SK-N-SH (cell line): ENCODE data around the gene KIFAP3. TPM values are rescaled to one million over a fixed set of nuclear protein-coding genes. Genes with fewer than 3 reads are reported as not detected.

Experiments used
- CTCF ChIA-PET: fragments of 300-600, 350-600 bp; formaldehyde crosslinking; extraction: SDS; loops from one replicate; lab custom pipeline; 2021; lab: Yijun Ruan, JAX
- POLR2A ChIA-PET: fragments of 350-600 bp; sonication (Branson Sonifier 250); formaldehyde crosslinking; extraction: SDS; loops from one replicate; lab custom pipeline; 2020; ENCODE audit warnings: antibody characterized with exemption, inconsistent platforms; lab: Yijun Ruan, JAX
- DNase-seq: peaks from one replicate; pipeline ENCODE4 v3.0.0; 2012
- H2AFZ ChIP-seq: fragments of 200-600 bp; sonication (generic); 2 replicates; pipeline ENCODE4 v1.8.1; 2016; ENCODE audit warnings: antibody characterized with exemption, mild to moderate bottlenecking, low read depth
- H3F3A ChIP-seq: fragments of 200-600 bp; sonication (generic); replicated peaks from 2 replicates; pipeline ENCODE3; 2016; ENCODE audit warnings: antibody characterized with exemption, mild to moderate bottlenecking; ENCODE audit not compliant: insufficient read depth
- H3K27ac ChIP-seq, 2 experiments: fragments of 200-500 bp in 1 of 2; fragments of 200-600 bp in 1 of 2; sonication (Bioruptor generic) in 1 of 2; sonication (generic), shearing (Covaris generic) in 1 of 2; 2 replicates each; pipeline versions ENCODE4 v1.5.1 to v1.6.1; 2014 to 2016; ENCODE audit warnings: low read depth in 2 of 2, inconsistent platforms in 1 of 2, low read length in 1 of 2, mild to moderate bottlenecking in 1 of 2, mixed read lengths in 1 of 2
- H3K27me3 ChIP-seq: fragments of 200-600 bp; sonication (generic), shearing (Covaris generic); 2 replicates; pipeline ENCODE4 v1.6.1; 2016; ENCODE audit warnings: mixed run types; ENCODE audit not compliant: insufficient read depth
- H3K36me3 ChIP-seq, 2 experiments: fragments of 200-500 bp in 1 of 2; fragments of 200-600 bp in 1 of 2; sonication (Bioruptor generic) in 1 of 2; sonication (generic) in 1 of 2; replicated peaks in 1 of 2; 2 replicates each; pipeline versions ENCODE3 to v1.5.1; 2014 to 2016; ENCODE audit warnings: low read length in 1 of 2, mild to moderate bottlenecking in 1 of 2; ENCODE audit not compliant: insufficient read depth in 2 of 2, control insufficient read depth in 1 of 2
- H3K4me1 ChIP-seq, 2 experiments: fragments of 200-500 bp in 1 of 2; fragments of 200-600 bp in 1 of 2; sonication (Bioruptor generic) in 1 of 2; sonication (generic), shearing (Covaris generic) in 1 of 2; 2 replicates each; pipeline versions ENCODE4 v1.5.1 to v1.6.1; 2014 to 2016; ENCODE audit warnings: low read depth in 1 of 2, low read length in 1 of 2, mixed run types in 1 of 2; ENCODE audit not compliant: insufficient read depth in 2 of 2, control insufficient read depth in 1 of 2
- H3K4me2 ChIP-seq: fragments of 200-600 bp; sonication (generic), shearing (Covaris generic); 2 replicates; pipeline ENCODE4 v1.6.1; 2017; ENCODE audit warnings: mixed run types
- H3K4me3 ChIP-seq, 2 experiments: fragments of 200-500 bp in 1 of 2; fragments of 200-600 bp in 1 of 2; sonication (Bioruptor generic) in 1 of 2; sonication (generic), shearing (Covaris generic) in 1 of 2; 2 replicates each; pipeline versions ENCODE4 v1.5.1 to v1.8.1; 2014 to 2016; ENCODE audit warnings: low read depth in 2 of 2, inconsistent platforms in 1 of 2, low read length in 1 of 2, mild to moderate bottlenecking in 1 of 2, mixed read lengths in 1 of 2, moderate library complexity in 1 of 2
- H3K79me2 ChIP-seq: fragments of 200-600 bp; sonication (generic); 2 replicates; pipeline ENCODE4 v1.8.1; 2017; ENCODE audit warnings: mild to moderate bottlenecking; ENCODE audit not compliant: insufficient read depth
- H3K9ac ChIP-seq: fragments of 200-600 bp; sonication (generic); 2 replicates; pipeline ENCODE4 v1.6.1; 2017; ENCODE audit warnings: mixed run types
- H3K9me2 ChIP-seq: fragments of 200-600 bp; sonication (generic); 2 replicates; pipeline ENCODE4 v1.6.1; 2017; ENCODE audit warnings: mixed run types
- H3K9me3 ChIP-seq: fragments of 200-600 bp; sonication (generic); 2 replicates; pipeline ENCODE4 v1.6.1; 2017; ENCODE audit warnings: mixed run types, mild to moderate bottlenecking, moderate library complexity
- H4K20me1 ChIP-seq: fragments of 200-600 bp; sonication (generic); 2 replicates; pipeline ENCODE4 v1.6.1; 2017; ENCODE audit warnings: mild to moderate bottlenecking, mixed run types; ENCODE audit not compliant: insufficient read depth
- CHD2 ChIP-seq: fragments of 150-350 bp; IDR thresholded peaks from 2 replicates; pipeline ENCODE4 v1.6.1; 2018; ENCODE audit warnings: low read length; ENCODE audit not compliant: partially characterized antibody
- CTCF ChIP-seq: fragments of 200-600 bp; sonication (generic); IDR thresholded peaks from 2 replicates; pipeline ENCODE4 v1.6.1; 2017; ENCODE audit warnings: antibody characterized with exemption, mild to moderate bottlenecking, moderate library complexity
- ELF1 ChIP-seq: IDR thresholded peaks from 2 replicates; pipeline ENCODE4 v1.4.0; 2012
- EZH2phosphoT487 ChIP-seq: fragments of 200-600 bp; sonication (generic); IDR thresholded peaks from 2 replicates; pipeline ENCODE4 v1.6.1; 2017; ENCODE audit warnings: low read depth, mixed run types, mild to moderate bottlenecking, antibody characterized with exemption, moderate library complexity, borderline replicate concordance
- FOSL2 ChIP-seq: IDR thresholded peaks from 2 replicates; pipeline ENCODE4 v1.4.0; 2012; ENCODE audit warnings: low read depth, mild to moderate bottlenecking, moderate library complexity, borderline replicate concordance
- FOXJ3 ChIP-seq: sonication (generic); formaldehyde crosslinking; IDR thresholded peaks from 2 replicates; pipeline ENCODE4 v1.5.1; 2020; ENCODE audit warnings: mild to moderate bottlenecking, missing genetic modification reagents
- GABPA ChIP-seq: IDR thresholded peaks from 2 replicates; pipeline ENCODE4 v1.4.0; 2012; ENCODE audit warnings: low read depth, mild to moderate bottlenecking
- GATA2 ChIP-seq: sonication (generic); formaldehyde crosslinking; IDR thresholded peaks from 2 replicates; pipeline ENCODE4 v1.5.0; 2020; ENCODE audit warnings: mild to moderate bottlenecking, missing genetic modification reagents
- JUND ChIP-seq: IDR thresholded peaks from 2 replicates; pipeline ENCODE4 v1.4.0; 2012
- MXI1 ChIP-seq: IDR thresholded peaks from 2 replicates; pipeline ENCODE4 v1.6.1; 2012; ENCODE audit warnings: mild to moderate bottlenecking, low read depth, low read length, improper control_type of control experiment
- POLR2AphosphoS5 ChIP-seq: IDR thresholded peaks from 2 replicates; pipeline ENCODE4 v1.6.1; 2012; ENCODE audit warnings: low read depth, low read length
- RCOR1 ChIP-seq: fragments of 150-350 bp; IDR thresholded peaks from 2 replicates; pipeline ENCODE4 v1.6.1; 2017; ENCODE audit warnings: antibody characterized with exemption, low read length
- RFX5 ChIP-seq: IDR thresholded peaks from 2 replicates; pipeline ENCODE4 v1.6.1; 2012; ENCODE audit warnings: mild to moderate bottlenecking, improper control_type of control experiment, low read length
- RXRA ChIP-seq: IDR thresholded peaks from 2 replicates; pipeline ENCODE4 v1.4.0; 2012; ENCODE audit warnings: low read depth, mild to moderate bottlenecking, borderline replicate concordance
- USF2 ChIP-seq: fragments of 150-350 bp; IDR thresholded peaks from 2 replicates; pipeline ENCODE4 v1.6.1; 2017; ENCODE audit warnings: antibody characterized with exemption, low read length, low read depth, borderline replicate concordance
- WGBS: methylation state at CpG from one replicate; pipeline ENCODE4 v1.1.6; 2017; ENCODE audit warnings: low lambda C conversion rate; 5-methylcytosine and 5-hydroxymethylcytosine counted together
- polyA plus RNA-seq, 3 experiments: library from polyadenylated mRNA; depleted of rRNA; stranded (reverse); fragments of >200 nt; gene quantifications; 2 replicates each; pipeline ENCODE4 v1.2.3, GENCODE V29; 2012
- TF ChIP-seq, protein P1 (sequence below): IDR thresholded peaks from 2 replicates; pipeline ENCODE4 v1.4.0; 2012; ENCODE audit warnings: low read depth

KIFAP3 gene
- polyA plus RNA-seq, 1 of the 3 experiments (the other 2 are of a cell fraction), result 10.7 TPM

- no peak for TF ChIP-seq CTCF
- TF ChIP-seq, protein P1, sequence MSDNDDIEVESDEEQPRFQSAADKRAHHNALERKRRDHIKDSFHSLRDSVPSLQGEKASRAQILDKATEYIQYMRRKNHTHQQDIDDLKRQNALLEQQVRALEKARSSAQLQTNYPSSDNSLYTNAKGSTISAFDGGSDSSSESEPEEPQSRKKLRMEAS, result no peak
- no peak for TF ChIP-seq RCOR1
- TF ChIP-seq RXRA, result no peak
- TF ChIP-seq MXI1, result no peak
- TF ChIP-seq FOSL2, result no peak
- TF ChIP-seq GATA2 (CRISPR knock-in tag), result no peak
- TF ChIP-seq RFX5, result no peak
Measured at GRCh38 chr1:169899519-169900217, 174.8 kb downstream of the KIFAP3 start (continued).

DNA sequence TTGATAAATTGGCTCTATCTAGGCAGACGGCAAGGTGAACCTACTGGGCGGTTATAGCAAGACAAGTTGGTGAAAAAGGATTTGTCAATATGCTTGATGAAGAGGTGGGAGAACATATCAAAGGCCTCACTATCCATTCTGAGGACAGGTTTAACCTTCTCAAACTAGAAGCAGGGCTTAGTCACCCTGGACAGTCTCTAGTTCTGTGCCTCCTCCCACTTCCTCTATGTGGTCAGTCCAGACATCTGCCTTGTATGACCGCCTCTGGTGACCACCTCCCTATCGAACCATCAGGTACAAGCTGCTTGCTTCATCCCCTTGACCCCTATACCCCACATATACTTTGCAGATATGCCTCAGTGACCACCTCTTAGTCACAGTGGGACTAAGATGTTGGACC is 178.5 kb downstream of the KIFAP3 start:
- CTCF ChIA-PET, result interaction anchor here (0.8 kb wide), 1 partner anchor 15 kb away, joined by 3 read pairs; no protein-coding TSS in a partner anchor
- H2AFZ ChIP-seq, result no peak overlapping the region
- H4K20me1 ChIP-seq, result no peaks in the 10 kb centered on the region

More for the DNA sequence above, 178.5 kb downstream of the KIFAP3 start:
- H3K79me2 ChIP-seq, result peaks cover 24% of the 10 kb centered on the region
- H3F3A ChIP-seq, result peaks cover 5% of the 10 kb centered on the region
- H3K4me2 ChIP-seq, result no peak overlapping the region
- H3K36me3 ChIP-seq, result no peaks in the 10 kb centered on the region
- WGBS, result 86% methylated on average over 4 of the region's 4 CpGs
- no peak overlapping the region for H3K9ac ChIP-seq
- POLR2A ChIA-PET, result no interaction called here
- H3K27ac ChIP-seq, result no peak overlapping the region
- H3K9me3 ChIP-seq, result no peaks in the 10 kb centered on the region
- no peak overlapping the region for H3K4me3 ChIP-seq
- H3K9me2 ChIP-seq, result no peaks in the 10 kb centered on the region
- peaks cover 14 to 15% of the 10 kb centered on the region in 2 experiments; a peak in 3 of 4 replicates for H3K4me1 ChIP-seq
- DNase-seq, result no peak
- TF ChIP-seq MXI1 (no peak), JUND (no peak), GABPA (no peak), POLR2AphosphoS5 (no peak), EZH2phosphoT487 (no peak), CHD2 (no peak), FOXJ3 (CRISPR knock-in tag) (no peak), USF2 (no peak), ELF1 (no peak), CTCF (no peak), GATA2 (CRISPR knock-in tag) (no peak)
- no peaks in the 10 kb centered on the region for H3K27me3 ChIP-seq
